Neural cell (in vitro differentiated cells): Measurements from ENCODE around the gene PTPRD.

Experiments
- CTCF ChIP-seq: fragments of 450-650 bp; IDR thresholded peaks from 2 replicates; pipeline ENCODE4 v1.5.1; 2014; ENCODE audit warnings: antibody characterized with exemption, mild to moderate bottlenecking, moderate library complexity; ENCODE audit not compliant: poor library complexity, severe bottlenecking
- EP300 ChIP-seq: fragments of 450-650 bp; conservative IDR thresholded peaks from 2 replicates; pipeline ENCODE4 v1.6.1; 2014; ENCODE audit warnings: antibody characterized with exemption, mild to moderate bottlenecking, moderate library complexity; ENCODE audit not compliant: poor library complexity, severe bottlenecking
- EZH2 ChIP-seq: fragments of 200-600, 300-800 bp; shearing (Covaris generic), sonication (generic); IDR thresholded peaks from 2 replicates; pipeline ENCODE4 v1.6.1; 2014; ENCODE audit warnings: antibody characterized with exemption, low read length, borderline replicate concordance, mild to moderate bottlenecking; ENCODE audit not compliant: insufficient read depth, poor library complexity, severe bottlenecking
- POLR2AphosphoS5 ChIP-seq: IDR thresholded peaks from 2 replicates; pipeline ENCODE4 v1.6.1; 2012
- RAD21 ChIP-seq: fragments of 450-650 bp; conservative IDR thresholded peaks from 2 replicates; pipeline ENCODE4 v1.6.1; 2014; ENCODE audit warnings: antibody characterized with exemption, mild to moderate bottlenecking, moderate library complexity
- TAF1 ChIP-seq: IDR thresholded peaks from 2 replicates; pipeline ENCODE4 v1.6.1; 2012; ENCODE audit warnings: low read depth

GRCh38 chr9:10434412-10434811 is 178.4 kb downstream of the PTPRD start:
- no peak for TF ChIP-seq POLR2AphosphoS5
- TF ChIP-seq EZH2, result no peak
- TF ChIP-seq CTCF, result no peak
- no peak for TF ChIP-seq RAD21
- no peak for TF ChIP-seq TAF1
- no peak for TF ChIP-seq EP300
